Epithelial cell of esophagus (primary cell): ENCODE data around the gene SNX6.
"Not testable (repeated sequence)": the region's sequence is repeated elsewhere in the genome, so short reads cannot be mapped to it uniquely, and the experiment has no call there.

Source experiments
- DNase-seq: peaks from one replicate; pipeline ENCODE4 v3.0.0; 2010; ENCODE audit warnings: low read depth
- H3K4me3 ChIP-seq: 2 replicates; pipeline ENCODE4 v1.5.1; 2011; ENCODE audit warnings: mild to moderate bottlenecking, low read length, control low read depth
- CTCF ChIP-seq: IDR thresholded peaks from 2 replicates; pipeline ENCODE4 v1.5.1; 2011; ENCODE audit warnings: low read depth, mild to moderate bottlenecking, low read length, control low read depth, inconsistent platforms; ENCODE audit not compliant: insufficient read depth; ENCODE audit errors: missing control alignments

The SNX6 gene

GRCh38 chr14:34650786-34651584 lies 21.0 kb upstream of the SNX6 start:
- TF ChIP-seq CTCF = no peak
- peak; percentile 97 for DNase-seq
- H3K4me3 ChIP-seq = no peak overlapping the region

GRCh38 chr14:34650006-34650405 lies 20.1 kb upstream of the SNX6 start:
- not testable (repeated sequence) for DNase-seq, H3K4me3 ChIP-seq

GRCh38 chr14:34649344-34649743 lies 19.4 kb upstream of the SNX6 start:
- no peak for TF ChIP-seq CTCF
- H3K4me3 ChIP-seq = no peak overlapping the region
- DNase-seq = peak; percentile 64

GRCh38 chr14:34646570-34647255 lies 16.8 kb upstream of the SNX6 start:
- no peak overlapping the region for H3K4me3 ChIP-seq
- no peak for DNase-seq
- no peak for TF ChIP-seq CTCF

- H3K4me3 ChIP-seq = no peak overlapping the region
- DNase-seq = no peak
- no peak for TF ChIP-seq CTCF
Measured at GRCh38 chr14:34643361-34643760, 13.4 kb upstream of the SNX6 start.

- no peak overlapping the region for H3K4me3 ChIP-seq
- TF ChIP-seq CTCF = no peak
- DNase-seq = no peak
Measured at GRCh38 chr14:34642595-34642994, 12.6 kb upstream of the SNX6 start.

- DNase-seq = no peak
- no peak overlapping the region for H3K4me3 ChIP-seq
- TF ChIP-seq CTCF = no peak
Measured at GRCh38 chr14:34640826-34641225, 10.9 kb upstream of the SNX6 start.

- DNase-seq, H3K4me3 ChIP-seq: not testable (repeated sequence)
Measured at GRCh38 chr14:34634360-34634771, 4.4 kb upstream of the SNX6 start.
